Loucy (cell line): ENCODE data around the gene IFT81.

Source experiments
- CTCF ChIP-seq: fragments of 200-600 bp; sonication (generic); conservative IDR thresholded peaks from 2 replicates; pipeline ENCODE4 v1.5.1; 2014; ENCODE audit warnings: mild to moderate bottlenecking, antibody characterized with exemption, low read length
- EZH2phosphoT487 ChIP-seq: fragments of 200-600 bp; IDR thresholded peaks from 2 replicates; pipeline ENCODE4 v1.6.1; 2018; ENCODE audit warnings: antibody characterized with exemption, mild to moderate bottlenecking, moderate library complexity, borderline replicate concordance

- TF ChIP-seq EZH2phosphoT487 = no peak
- TF ChIP-seq CTCF = no peak
Measured at GRCh38 chr12:110248096-110248447, 123.9 kb downstream of the IFT81 start.
